Measurements from ENCODE around the gene FAM20C. TPM values are rescaled to one million over a fixed set of nuclear protein-coding genes. Genes with fewer than 3 reads are reported as not detected.

Gene FAM20C
- total RNA-seq, 2 donors from 2014 or later: 18.5 to 18.9 TPM

DNA sequence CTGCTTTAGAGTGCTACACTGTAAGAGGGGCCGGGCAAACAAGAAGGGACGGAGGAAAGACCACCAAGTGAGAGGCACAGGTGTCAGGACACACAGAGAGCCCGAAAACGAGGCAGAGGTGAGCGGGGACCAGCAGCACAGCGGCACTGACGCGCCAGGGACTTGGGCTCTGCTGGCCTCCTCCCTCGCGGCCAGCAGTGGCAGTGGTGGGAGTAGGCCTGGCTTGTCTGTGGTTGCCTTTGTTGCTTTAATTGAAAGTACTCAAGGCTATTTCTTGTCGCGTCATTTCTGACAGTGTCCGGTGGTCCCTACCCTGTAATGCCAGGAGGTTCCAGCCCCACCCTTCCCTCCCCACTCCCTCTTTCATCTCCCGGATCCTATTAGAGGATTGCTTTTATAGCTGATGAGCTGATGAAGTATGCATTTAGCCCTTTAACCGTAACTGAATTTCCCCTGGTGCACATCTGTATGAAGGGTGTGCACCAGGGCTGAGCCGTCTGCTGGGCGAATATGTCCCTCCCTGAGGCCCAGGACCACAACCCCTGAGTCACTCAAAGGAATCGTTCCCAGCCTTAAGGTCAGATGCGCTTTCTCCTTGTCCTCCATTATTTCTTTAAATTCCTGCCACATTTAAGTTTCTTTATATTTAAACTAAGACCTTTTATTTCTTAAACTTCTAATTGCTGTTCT lies 39.5 kb upstream of the FAM20C start:
- Histone ChIP-seq H3K36me3 (no peaks in the 10 kb centered on the region), H3K9me3 (no peaks in the 10 kb centered on the region), H3K27ac (no peak overlapping the region), H3K4me1 (no peaks in the 10 kb centered on the region), H3K27me3 (no peaks in the 10 kb centered on the region), H3K4me3 (no peak overlapping the region), H3K9ac (ENCODE audit: low read depth in 2 of 2, low read length in 2 of 2) (no peak overlapping the region)
- no peak for DNase-seq
- intact Hi-C loops (cut with DNase I): no loop called here
- TF ChIP-seq, protein P1, sequence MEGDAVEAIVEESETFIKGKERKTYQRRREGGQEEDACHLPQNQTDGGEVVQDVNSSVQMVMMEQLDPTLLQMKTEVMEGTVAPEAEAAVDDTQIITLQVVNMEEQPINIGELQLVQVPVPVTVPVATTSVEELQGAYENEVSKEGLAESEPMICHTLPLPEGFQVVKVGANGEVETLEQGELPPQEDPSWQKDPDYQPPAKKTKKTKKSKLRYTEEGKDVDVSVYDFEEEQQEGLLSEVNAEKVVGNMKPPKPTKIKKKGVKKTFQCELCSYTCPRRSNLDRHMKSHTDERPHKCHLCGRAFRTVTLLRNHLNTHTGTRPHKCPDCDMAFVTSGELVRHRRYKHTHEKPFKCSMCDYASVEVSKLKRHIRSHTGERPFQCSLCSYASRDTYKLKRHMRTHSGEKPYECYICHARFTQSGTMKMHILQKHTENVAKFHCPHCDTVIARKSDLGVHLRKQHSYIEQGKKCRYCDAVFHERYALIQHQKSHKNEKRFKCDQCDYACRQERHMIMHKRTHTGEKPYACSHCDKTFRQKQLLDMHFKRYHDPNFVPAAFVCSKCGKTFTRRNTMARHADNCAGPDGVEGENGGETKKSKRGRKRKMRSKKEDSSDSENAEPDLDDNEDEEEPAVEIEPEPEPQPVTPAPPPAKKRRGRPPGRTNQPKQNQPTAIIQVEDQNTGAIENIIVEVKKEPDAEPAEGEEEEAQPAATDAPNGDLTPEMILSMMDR (IDR thresholded peaks at IDR 0.05): no peak

DNA sequence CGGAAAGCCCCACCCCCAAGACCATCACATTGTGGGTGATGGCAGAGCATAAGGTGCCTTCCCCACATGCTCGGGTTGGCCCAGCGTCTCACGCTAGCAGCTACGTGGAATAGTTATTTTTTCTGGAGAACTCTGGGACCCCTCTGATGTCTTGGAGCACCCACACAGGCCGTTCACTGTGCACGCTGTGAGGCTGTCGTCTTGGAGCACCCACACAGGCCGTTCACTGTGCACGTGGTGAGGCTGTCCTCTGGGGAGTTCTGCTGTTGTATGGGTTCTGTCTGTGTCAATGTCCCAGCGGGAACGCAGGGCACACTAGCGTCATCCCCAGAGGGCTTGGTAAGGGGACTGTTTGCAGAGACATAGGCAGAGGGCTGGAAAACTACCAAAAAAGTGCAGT lies 38.8 kb upstream of the FAM20C start:
- Histone ChIP-seq H3K36me3 (no peaks in the 10 kb centered on the region), H3K4me1 (no peaks in the 10 kb centered on the region), H3K27me3 (no peaks in the 10 kb centered on the region), H3K9me3 (no peaks in the 10 kb centered on the region), H3K4me3 (no peak overlapping the region), H3K27ac (no peak overlapping the region), H3K9ac (ENCODE audit: low read depth in 2 of 2, low read length in 2 of 2) (no peak overlapping the region)
- TF ChIP-seq, protein P1 (IDR thresholded peaks at IDR 0.05): no peak
- intact Hi-C loops (cut with DNase I): no loop called here
- no peak for DNase-seq

DNA sequence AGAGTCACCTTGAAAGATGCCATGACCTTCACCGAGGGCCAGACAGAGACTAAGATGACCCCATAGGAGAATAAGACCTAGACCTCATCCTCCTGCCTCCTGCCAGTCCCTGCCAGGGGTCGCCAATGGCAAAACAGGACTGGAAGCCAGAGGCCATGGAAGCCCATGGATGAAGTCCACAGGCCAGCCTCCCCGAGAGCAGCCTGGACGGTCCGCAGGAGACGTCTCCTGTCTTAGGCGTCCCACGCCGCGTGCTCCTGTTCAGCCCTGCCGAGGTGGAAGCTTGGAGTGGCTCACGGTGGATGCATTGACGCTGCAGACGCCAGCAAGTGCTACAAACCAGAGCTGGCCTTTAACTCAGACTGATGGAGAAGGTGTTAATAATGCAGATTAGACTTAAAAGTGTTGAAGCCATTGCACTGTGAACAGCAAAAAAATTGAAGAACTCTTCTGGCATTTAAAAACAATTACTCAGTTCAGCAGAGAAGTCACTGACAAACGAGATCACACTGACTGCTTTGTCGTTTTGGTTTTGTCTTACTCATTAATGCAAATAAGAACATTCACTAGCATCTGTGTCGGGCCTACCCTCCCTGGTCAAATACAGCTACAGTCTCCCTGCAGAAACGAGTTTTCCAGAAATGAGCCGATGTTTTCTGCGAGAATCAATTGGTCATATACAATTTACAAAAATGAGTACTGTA lies 38.1 kb upstream of the FAM20C start:
- Histone ChIP-seq H3K9me3 (no peaks in the 10 kb centered on the region), H3K4me1 (no peaks in the 10 kb centered on the region), H3K27ac (no peak overlapping the region), H3K4me3 (no peak overlapping the region), H3K9ac (ENCODE audit: low read depth in 2 of 2, low read length in 2 of 2) (no peak overlapping the region), H3K36me3 (no peaks in the 10 kb centered on the region), H3K27me3 (no peaks in the 10 kb centered on the region)
- DNase-seq: no peak
- intact Hi-C loops (cut with DNase I): no loop called here
- TF ChIP-seq, protein P1 (IDR thresholded peaks at IDR 0.05): no peak

DNA sequence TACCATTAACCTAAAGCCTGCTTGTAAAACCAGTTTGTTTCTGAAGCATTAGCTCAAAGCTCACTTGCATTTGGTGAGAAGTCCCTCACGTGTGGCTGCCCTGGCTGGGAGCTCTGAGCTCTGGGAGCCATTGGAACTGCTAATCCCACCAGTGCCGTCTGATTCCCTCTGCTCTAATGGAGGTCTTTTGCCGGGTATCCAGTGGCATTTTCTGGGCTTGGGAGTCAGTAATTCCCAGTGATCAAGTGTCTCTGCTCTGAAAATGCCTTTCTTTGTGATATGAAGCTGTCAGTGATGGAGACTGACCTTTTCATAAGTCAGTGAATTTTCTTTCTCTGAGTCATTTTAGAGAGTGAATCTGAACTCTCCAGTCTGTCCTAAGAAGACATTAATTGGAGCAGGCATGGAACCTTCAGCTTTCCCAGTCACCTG lies 36.9 kb upstream of the FAM20C start:
- no peaks in the 10 kb centered on the region for H3K36me3 ChIP-seq
- H3K9ac ChIP-seq (ENCODE audit: low read depth in 2 of 2, low read length in 2 of 2): peak overlapping the region in 1 of 2 donors; percentile 28
- no peaks in the 10 kb centered on the region for H3K9me3 ChIP-seq
- H3K27ac ChIP-seq: no peak overlapping the region
- TF ChIP-seq, protein P1 (IDR thresholded peaks at IDR 0.05): no peak
- intact Hi-C loops (cut with DNase I): no loop called here
- no peak overlapping the region for H3K4me3 ChIP-seq
- no peaks in the 10 kb centered on the region for H3K27me3 ChIP-seq
- H3K4me1 ChIP-seq: no peaks in the 10 kb centered on the region
- DNase-seq: no peak

DNA sequence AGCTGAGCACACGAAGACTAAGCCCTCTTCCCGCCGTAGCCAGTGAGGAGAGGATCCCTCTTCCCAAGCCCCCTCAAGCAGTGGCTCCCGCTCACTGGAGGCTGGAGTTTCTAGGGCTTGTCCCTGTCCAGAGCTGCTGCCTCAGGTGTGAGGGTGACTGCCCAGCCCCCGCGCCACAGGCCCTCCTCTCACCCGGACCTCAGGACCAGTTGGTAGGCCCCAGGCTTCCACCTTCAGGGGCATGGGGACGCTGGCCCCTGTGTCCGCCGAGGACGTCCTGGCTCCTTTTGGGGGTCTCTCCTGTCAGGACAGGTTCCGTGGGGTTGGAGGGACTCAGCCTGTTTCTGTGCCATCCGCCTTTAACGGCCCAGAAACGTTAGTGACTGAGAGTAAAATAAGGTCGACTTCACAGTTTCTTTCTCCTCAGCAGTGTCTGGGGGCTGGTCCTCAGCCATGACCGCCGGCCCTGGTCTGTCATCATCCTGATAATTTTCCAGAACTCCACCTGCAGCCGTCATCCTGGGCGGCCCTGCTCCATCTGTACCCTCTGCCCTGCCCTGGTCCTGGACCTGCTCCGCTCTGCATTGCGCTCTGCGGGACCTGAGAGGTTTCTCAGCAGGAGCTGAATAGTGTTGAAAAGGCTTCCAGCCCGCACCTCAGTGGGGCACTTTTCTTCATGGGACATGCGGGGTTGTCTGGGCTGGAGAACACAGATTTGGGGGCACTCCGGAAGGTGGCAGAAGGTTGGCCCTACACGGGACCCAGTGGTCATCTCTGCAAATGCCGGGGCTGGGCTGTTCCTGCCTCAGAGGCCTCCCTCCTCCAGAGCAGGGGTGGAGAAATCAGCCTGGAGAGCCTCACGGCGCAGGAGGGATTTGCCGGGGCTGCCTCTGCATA lies 36.0 kb upstream of the FAM20C start:
- no peaks in the 10 kb centered on the region for H3K9me3 ChIP-seq
- H3K4me1 ChIP-seq: no peaks in the 10 kb centered on the region
- H3K36me3 ChIP-seq: no peaks in the 10 kb centered on the region
- H3K27me3 ChIP-seq: no peaks in the 10 kb centered on the region
- peak overlapping the region in 1 of 2 donors; percentile 28 for H3K9ac ChIP-seq (ENCODE audit: low read depth in 2 of 2, low read length in 2 of 2)
- intact Hi-C loops (cut with DNase I): no loop called here
- no peak overlapping the region for H3K27ac ChIP-seq
- DNase-seq: no peak
- TF ChIP-seq, protein P1 (IDR thresholded peaks at IDR 0.05): no peak
- no peak overlapping the region for H3K4me3 ChIP-seq
